Measurements from ENCODE around the gene SPIN1.

DNA sequence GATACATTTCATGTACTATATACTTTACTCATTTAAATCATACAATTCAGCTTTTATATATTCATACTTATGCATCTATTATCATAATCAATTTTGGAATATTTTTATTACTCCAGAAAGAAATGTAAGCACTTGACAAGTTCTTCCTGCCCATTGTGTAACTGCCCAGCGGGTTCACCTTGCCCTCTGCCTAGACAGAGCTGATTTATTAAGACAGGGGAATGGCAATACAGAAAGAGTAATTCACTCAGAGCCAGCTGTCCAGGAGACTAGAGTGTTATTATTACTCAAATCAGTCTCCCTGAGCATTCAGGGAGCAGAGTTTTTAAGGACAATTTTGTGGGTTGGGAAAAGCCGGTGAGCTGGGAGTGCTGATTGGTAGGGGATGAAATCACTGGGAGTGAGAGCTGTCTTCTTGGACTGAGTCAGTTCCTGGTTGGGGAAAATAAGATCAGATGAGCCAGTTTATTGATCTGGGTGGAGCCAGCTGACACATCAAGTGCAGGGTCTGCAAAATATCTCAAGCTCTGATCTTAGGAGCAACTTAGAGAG, 16.1 kb upstream of the SPIN1 start:
- no peak for TF ChIP-seq CEBPB (IDR thresholded peaks at IDR 0.05; ENCODE audit: low read depth, low read length)
- no peak for TF ChIP-seq POLR2AphosphoS5 (IDR thresholded peaks at IDR 0.05; ENCODE audit: low read depth, low read length)
- TF ChIP-seq, protein P1, sequence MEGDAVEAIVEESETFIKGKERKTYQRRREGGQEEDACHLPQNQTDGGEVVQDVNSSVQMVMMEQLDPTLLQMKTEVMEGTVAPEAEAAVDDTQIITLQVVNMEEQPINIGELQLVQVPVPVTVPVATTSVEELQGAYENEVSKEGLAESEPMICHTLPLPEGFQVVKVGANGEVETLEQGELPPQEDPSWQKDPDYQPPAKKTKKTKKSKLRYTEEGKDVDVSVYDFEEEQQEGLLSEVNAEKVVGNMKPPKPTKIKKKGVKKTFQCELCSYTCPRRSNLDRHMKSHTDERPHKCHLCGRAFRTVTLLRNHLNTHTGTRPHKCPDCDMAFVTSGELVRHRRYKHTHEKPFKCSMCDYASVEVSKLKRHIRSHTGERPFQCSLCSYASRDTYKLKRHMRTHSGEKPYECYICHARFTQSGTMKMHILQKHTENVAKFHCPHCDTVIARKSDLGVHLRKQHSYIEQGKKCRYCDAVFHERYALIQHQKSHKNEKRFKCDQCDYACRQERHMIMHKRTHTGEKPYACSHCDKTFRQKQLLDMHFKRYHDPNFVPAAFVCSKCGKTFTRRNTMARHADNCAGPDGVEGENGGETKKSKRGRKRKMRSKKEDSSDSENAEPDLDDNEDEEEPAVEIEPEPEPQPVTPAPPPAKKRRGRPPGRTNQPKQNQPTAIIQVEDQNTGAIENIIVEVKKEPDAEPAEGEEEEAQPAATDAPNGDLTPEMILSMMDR (IDR thresholded peaks at IDR 0.05; ENCODE audit: control extremely low read depth in 1 of 3, insufficient read depth in 1 of 3, low read depth in 1 of 3, low read length in 3 of 3) = no peak
